Mammary epithelial cell (primary cell): ENCODE results near the gene SFXN4.
"Not testable (repeated sequence)": the region's sequence is repeated elsewhere in the genome, so short reads cannot be mapped to it uniquely, and the experiment has no call there.

Experiments used
- EZH2 ChIP-seq: IDR thresholded peaks from 2 replicates; pipeline ENCODE4 v1.6.1; 2012; ENCODE audit warnings: low read length, inconsistent platforms, borderline replicate concordance
- TF ChIP-seq, protein P1 (sequence below), 2 donors: IDR thresholded peaks in 1 of 2; conservative IDR thresholded peaks in 1 of 2; 2 replicates each; pipeline ENCODE4 v1.5.1; 2011 to 2012; ENCODE audit warnings: inconsistent platforms in 2 of 2, low read length in 2 of 2, mild to moderate bottlenecking in 2 of 2, control low read depth in 1 of 2, low read depth in 1 of 2; ENCODE audit not compliant: insufficient read depth in 1 of 2; ENCODE audit errors: extremely low read depth in 1 of 2

DNA sequence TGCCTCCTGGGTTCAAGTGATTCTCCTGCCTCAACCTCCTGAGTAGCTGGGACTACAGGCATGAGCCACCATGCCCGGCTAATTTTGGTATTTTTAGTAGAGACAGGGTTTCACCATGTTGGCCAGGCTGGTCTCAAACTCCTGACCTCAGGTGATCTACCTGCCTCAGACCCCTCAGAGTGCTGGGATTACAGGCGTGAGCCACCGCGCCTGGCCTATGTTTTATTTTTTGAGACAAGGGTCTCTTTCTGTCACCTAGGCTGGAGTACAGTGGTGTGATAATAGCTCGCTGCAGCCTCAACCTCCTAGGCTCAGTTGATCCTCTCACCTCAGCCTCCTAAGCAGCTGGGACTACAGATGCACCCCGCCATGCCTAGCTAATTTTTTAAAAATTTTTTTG lies 13.9 kb downstream of the SFXN4 start:
- TF ChIP-seq, protein P1, sequence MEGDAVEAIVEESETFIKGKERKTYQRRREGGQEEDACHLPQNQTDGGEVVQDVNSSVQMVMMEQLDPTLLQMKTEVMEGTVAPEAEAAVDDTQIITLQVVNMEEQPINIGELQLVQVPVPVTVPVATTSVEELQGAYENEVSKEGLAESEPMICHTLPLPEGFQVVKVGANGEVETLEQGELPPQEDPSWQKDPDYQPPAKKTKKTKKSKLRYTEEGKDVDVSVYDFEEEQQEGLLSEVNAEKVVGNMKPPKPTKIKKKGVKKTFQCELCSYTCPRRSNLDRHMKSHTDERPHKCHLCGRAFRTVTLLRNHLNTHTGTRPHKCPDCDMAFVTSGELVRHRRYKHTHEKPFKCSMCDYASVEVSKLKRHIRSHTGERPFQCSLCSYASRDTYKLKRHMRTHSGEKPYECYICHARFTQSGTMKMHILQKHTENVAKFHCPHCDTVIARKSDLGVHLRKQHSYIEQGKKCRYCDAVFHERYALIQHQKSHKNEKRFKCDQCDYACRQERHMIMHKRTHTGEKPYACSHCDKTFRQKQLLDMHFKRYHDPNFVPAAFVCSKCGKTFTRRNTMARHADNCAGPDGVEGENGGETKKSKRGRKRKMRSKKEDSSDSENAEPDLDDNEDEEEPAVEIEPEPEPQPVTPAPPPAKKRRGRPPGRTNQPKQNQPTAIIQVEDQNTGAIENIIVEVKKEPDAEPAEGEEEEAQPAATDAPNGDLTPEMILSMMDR (conservative IDR thresholded peaks at IDR 0.05 in 1 of 2, IDR thresholded peaks at IDR 0.05 in 1 of 2; ENCODE audit: extremely low read depth in 1 of 2, insufficient read depth in 1 of 2, low read depth in 1 of 2, low read length in 2 of 2), result not testable (repeated sequence)
- TF ChIP-seq EZH2, result not testable (repeated sequence)
